GM19455 (cell line): ENCODE data around the gene ATP5PF.
"Not testable (repeated sequence)": the region's sequence is repeated elsewhere in the genome, so short reads cannot be mapped to it uniquely, and the experiment has no call there.

Experiments
- ATAC-seq: cut with Tn5 transposase; IDR thresholded peaks from one replicate; pipeline ENCODE4 v1.9.1; 2021; ENCODE audit not compliant: unreplicated experiment

Gene ATP5PF

DNA sequence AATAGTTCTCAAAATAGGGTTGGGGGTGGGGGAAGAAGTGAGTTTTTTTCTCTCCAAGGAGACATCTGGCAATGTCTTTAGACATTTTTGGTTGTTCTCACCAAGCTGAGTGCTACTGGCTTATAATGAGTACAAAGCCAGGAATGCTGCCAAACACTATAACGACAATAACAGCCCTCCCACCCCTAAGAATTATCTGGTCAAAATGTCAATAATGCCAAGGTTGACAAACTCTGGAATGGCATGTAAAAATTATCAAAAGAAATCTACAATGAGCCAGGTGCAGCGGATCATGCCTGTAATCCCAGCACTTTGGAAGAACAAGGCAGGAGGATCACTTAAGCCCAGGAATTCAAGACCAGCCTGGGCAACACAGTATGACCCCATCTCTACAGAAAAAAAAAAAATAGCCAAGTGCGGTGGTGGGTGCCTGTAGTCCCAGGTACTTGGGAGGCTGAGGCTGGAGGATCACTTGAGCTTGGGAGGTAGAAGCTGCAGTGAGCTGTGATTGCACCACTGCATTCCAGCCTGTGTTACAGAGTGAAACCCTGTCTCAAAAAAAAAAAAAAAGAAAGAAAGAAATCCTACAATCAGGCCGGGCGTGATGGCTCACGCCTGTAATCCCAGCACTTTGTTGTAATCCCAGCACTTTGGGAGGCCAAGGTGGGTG, 2.5 kb downstream of the ATP5PF start:
- ATAC-seq: no peak

DNA sequence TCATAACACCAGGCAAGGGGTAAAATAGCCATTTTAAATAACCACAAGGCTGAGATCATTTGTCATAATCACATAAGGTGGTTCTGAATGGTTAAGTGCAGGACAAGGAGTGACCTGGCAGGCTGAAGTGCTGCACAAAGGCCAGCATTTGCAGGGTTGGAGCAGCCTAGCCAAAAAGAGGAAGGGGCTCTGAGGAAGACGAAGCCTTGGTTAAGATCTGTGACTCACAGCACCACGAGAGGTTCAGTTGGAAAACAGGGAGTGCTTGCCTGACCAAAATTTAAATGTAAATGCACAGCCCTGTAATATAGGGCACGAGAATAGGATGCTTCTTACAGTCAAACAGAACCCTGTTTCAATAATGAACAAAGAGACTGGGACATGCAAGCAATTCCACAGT, 12.1 kb downstream of the ATP5PF start:
- ATAC-seq: no peak

DNA sequence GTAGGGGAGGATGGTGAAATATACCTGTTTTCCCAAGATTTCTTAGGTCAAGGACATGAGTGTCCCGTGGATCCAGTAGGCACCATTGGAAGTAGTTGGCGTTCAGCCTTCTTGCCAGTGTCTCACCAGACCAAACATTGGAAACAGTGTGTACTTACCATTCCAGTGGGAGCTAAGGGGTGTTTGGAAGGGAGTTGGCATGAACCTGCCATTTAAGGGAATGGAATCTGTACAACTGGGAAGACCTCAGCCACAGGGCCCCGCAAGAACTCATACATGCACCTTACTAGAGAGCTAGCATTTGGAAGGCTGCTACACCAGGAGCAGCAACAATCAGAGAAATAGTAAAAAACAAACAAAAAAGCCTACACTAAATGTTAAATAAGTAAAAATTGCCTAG, 12.7 kb downstream of the ATP5PF start:
- ATAC-seq: no peak

DNA sequence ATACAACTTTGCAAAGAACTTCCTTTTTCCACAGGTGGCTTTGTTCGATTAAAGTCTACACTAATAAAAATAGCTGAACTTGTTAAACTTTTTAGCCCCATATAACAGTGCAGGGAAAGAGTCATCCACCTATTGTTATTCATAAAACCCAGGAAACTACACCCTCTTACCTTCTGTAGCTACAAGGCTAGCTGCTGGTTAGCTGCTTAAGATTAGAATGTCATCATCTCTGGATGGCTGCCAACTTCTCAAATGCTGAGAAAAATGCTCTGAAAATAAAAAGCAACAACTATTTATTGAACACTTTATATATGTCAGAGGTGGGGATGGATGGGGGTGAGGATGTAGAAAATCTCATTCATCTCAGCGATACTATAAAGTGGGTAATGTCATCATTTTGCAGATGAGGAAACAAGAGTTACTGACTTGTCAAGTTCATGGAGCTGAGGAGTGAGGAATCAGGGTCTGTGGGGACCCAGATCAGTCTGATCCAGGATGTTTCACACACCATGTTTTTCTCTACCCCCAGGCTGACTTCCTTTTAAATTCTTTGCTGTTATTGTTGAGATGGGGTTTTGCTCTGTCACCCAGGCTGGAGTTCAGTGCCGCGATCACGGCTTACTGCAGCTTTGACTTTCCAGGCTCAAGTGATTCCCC, 17.1 kb downstream of the ATP5PF start:
- ATAC-seq: no peak

DNA sequence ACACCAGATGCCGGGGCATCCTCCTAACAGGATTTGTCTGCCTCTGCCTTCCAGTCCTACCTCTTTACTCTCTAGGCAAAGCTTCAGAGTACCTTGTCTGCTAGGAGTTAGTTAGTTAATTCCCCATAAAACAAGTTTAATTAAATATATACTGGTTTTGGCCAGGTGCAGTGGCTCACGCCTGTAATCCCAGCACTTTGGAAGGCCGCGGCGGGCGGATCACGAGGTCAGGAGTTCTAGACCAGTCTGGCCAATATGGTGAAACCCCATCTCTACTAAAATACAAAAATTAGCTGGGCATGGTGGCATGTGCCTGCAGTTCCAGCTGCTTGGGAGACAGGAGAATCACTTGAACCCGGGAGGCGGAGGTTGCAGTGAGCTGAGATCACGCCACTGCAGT, 20.6 kb downstream of the ATP5PF start:
- not testable (repeated sequence) for ATAC-seq

DNA sequence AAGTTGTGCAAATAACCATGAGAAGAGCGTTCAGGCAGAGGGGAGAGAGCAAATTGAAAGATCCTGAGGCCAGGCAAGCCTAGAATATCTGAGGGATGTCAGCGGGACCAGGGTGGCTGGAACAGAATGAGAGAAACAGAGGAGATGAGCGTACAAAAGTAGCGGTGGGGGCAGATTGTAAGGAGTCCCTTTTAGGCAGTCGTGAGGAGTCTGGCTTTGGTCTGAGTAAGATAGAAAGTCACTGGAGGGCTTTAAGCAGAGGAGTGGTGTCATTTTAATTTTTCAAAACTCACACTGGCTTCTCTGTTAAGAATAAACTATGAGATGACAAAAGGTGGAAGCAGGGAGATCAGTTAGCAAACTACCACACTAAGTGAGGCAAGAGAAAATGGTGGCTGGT, 24.2 kb downstream of the ATP5PF start:
- ATAC-seq: no peak

DNA sequence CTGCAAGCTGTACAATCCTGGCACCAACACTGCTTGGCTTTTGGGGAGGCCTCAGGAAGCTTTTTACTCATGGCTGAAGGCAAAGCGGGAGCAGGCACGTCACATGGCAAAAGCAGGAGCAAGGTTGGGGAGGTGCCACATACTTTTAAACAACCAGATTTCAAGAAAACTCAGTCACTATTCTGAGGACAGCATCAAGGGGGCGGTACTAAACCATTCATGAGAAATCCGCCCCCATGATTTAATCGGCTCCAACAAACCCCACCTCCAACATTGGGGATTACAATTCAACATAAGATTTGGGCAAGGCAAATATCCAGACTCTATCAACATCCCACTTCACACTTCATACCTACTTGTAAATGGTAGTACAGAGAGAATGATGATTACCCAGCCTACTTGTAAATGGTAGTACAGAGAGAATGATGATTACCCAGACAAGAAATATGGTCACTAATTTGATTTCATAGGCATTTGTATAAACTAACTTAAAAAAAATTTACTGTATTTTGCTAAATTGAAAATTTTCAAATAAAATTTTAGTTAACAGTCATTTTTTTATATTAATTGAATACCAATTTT, 24.9 kb downstream of the ATP5PF start:
- no peak for ATAC-seq

DNA sequence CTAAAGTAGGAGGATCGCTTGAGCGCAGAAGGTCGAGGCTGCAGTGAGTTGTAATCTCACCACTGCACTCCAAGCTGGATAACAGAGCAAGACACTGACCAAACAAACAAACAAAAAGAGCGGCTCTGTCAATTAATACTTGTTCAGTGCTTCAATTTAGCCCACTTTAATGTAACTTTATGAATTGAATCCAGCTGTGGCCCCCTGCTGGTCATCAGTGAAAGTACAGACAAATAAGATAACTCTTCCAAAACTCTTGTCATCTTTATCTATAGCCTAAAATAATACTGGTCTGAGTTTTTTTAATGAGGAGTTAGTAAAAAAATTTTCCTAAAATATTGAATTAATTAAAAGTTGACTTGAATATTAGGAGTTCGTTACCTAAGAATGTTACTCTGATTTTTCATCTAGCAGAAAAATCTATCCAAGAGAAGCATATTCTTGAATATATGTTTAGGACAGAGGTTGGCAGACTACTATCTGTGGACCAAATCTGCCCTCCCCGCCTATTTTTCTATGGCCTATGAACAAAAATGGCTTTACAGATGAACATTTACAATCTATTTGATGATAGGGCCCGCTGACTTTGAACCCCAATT, 26.1 kb downstream of the ATP5PF start:
- ATAC-seq: no peak

DNA sequence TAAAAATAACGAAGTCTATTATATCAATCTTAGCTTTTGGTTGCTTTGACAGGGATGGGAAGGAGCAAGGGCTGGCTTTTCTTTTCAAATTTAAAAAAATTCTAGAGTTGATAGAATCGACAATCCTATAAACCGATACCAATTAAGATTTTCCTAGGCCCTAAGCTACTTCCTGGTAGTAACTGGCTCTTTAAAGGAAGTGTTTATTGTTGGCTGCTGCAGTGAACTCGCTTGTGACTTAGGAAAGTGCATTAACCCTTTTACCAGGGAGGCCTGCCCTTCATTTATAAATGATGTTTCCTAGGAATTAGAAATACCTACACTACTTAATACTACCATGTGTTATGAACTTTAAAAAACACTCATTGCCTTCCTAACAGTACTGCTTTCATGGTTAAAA, 33.2 kb downstream of the ATP5PF start:
- no peak for ATAC-seq

DNA sequence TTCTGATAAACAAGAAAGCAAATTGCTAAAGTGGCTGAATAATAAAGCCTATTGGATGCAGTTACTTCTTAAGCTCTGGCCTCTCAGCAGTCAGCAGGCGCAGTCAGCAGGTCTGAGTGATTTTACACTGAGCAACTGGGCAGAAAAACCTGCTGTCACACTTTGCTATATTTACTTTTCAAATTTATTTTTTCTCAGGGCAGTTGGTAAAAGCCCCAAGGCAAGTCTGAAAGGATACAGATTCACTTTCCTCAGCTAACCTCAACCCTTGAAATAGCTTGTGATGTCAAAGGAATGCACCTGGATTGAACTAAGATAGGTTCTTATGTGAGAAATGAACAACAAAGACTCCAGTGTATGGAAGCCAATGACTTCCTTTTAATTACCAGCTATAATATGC, 34.0 kb downstream of the ATP5PF start:
- no peak for ATAC-seq

DNA sequence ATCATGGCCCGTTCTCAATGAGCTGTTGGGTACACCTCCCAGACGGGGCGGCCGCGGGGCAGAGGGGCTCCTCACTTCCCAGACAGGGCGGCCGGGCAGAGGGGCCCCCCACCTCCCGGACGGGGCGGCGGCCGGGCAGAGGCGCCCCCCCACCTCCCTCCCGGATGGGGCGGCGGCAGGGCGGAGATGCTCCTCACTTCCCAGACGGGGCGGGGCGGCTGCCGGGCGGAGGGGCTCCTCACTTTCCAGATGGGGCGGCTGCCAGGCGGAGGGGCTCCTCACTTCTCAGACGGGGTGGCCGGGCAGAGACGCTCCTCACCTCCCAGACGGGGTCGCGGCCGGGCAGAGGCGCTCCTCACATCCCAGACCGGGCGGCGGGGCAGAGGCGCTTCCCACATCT, 39.2 kb downstream of the ATP5PF start:
- ATAC-seq: not testable (repeated sequence)

DNA sequence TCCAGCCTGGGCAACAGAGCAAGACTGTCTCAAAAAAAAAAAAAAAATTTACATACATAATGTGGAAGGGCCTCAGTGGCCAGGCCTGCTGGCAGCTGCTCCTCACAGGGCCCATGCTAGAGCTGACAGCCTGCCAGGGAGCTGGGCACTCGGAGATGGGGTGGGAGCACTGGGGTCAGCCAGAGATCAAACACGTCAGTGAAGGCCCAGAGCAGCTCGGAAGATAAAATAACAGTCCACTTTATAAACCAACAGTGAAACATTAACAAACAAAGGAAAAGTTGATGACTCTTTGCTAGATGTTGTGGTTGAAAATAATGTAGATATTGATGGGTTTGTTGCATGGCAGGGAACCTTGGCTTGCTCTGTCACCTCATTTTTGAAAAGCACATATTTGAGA, 42.7 kb downstream of the ATP5PF start:
- no peak for ATAC-seq

DNA sequence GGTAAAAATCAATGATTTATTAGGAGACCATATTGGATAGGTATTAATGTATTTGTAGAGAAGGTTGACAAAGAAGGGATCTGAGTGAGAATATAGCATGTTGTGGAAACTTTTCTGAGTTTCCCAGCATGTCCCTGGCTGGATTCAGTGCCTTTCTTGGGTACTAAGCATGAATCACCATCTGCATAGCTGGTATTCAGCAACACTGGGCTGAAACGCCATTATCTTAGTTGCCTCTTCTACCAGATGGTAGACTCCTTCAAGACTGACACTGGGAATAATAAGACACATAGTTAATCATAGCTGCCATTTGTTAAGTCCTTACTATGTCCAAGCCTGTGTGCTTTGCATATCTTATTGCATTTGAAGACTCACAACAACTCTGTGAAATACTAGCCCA, 45.5 kb downstream of the ATP5PF start:
- ATAC-seq: no peak

DNA sequence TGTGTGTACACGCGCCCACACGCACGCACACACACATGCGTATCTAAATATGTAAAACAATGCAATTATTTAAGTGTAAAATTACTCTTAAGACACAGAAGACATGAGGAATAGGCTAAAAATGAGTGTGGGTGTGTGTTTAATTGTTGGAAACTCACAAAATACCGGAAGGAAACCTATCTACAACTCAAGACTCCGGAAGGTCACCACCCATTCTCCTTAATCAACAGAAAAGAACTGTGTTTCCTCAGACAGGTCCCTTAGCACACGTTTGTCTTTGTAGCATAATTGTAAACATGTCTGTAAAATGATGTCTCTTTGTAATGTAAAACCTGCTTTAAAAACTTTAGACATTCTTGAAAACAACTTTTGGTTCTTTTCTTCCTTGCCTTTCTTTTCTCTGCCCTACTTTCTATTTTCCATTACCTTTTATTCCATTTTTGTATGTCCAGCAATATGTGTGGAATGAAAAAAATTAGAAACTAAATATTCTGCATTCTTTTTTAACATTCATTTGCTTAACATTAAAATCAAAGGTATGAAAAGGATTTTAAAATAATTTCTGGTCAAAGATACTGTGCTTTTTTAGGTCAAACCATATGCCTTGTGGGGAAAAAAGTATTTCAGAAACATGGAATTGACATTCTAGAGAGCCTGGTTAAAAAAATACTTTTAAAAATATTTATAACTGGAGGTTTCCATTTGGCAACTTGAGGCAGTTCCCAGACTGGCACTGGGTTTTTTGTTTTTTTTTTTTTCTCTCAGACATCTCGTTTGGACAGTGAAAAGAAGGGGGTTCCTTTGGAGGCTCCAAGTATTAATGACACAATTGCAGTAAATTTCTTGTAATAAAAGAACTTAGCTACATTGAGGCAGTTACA, 46.2 kb downstream of the ATP5PF start:
- no peak for ATAC-seq

DNA sequence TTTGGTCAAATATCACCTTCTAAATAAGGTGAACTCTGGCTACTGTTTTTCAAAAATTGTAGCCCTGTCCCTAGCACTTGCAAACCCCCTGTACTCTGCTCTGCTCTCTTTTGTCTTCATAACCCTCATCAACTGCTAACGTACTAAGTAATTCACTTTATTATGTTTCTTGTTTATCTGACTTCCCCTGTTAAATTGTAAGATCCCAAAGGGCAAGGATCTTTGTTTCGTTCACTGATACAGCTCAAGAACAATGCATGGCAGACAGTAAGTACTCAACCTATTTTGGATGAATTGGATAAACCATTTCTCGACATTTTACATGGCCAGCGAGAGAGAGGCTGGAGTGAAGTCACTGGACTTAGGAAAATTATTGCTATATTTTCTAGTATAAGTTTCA, 46.9 kb downstream of the ATP5PF start:
- no peak for ATAC-seq

DNA sequence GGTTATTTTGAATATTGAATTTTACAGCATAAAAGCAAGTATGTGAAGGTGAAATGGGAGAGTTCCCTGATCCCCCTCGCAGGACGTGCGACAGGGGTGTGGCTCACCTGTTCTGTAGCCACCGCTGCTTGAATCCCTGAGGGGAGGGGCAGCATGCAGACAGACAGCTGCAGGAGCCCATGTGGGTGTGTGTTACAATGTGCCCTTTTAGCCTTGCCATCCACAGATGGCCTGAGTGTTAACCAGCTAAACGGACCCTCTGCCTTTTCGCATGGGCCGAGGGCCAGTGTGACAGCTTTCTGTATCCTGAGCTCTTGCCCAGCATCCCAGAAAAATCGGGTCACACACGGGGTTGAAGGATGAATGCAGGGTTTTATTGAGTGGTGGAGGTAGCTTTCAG, 52.3 kb downstream of the ATP5PF start:
- no peak for ATAC-seq

DNA sequence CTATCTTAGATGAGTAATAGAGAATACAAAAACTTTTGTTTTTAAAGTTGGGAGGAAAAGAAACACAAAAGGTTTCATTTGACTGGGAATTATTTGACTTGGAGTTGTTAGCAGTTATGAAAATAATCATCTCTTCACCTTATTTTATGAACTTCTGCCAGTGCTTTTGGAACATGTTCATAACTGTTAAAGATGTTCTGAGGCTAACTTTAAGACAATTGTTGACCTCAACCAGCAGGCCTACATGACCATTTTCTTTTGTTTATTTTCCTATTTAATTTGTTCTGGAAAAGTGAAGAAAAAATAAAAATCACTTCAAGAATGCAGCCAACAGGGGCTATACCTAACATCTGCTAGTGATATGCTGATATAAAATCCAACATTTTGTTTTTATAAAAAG, 58.3 kb downstream of the ATP5PF start:
- no peak for ATAC-seq
